Natural killer cell treated with Interleukin-12 subunit alpha and Interleukin-12 subunit beta and Interleukin-15 and Interleukin-18, amount 100 ng/mL, for 72 hours (primary cell): ENCODE data around the gene BPIFB6. TPM values are rescaled to one million over a fixed set of nuclear protein-coding genes. Genes with fewer than 3 reads are reported as not detected.
A peak's percentile ranks its signal among the peaks of the same experiment; 100 is the strongest.

Source experiments
- ATAC-seq, 2 donors: fragments of 150-1000 bp; cut with Tn5 transposase in 1 of 2; sonication (Bioruptor Pico), chemical (Tn5 transposase) in 1 of 2; 2 replicates each; pipeline ENCODE4 v1.10.0; 2021
- DNase-seq: peaks from one replicate; pipeline ENCODE4 v3.0.0; 2022; ENCODE audit warnings: low spot score
- H3K27ac Mint-ChIP-seq, 2 donors: 1 replicate in 1 of 2; 2 replicates in 1 of 2; pipeline ENCODE4 v1.8.0; 2022; ENCODE audit warnings: mixed read lengths in 2 of 2, mild to moderate bottlenecking in 1 of 2, moderate library complexity in 1 of 2
- H3K27me3 Mint-ChIP-seq, 2 donors: 1 replicate in 1 of 2; 2 replicates in 1 of 2; pipeline ENCODE4 v1.8.0; 2022; ENCODE audit warnings: mixed read lengths in 2 of 2
- H3K36me3 Mint-ChIP-seq: one replicate; pipeline ENCODE4 v1.8.0; 2022; ENCODE audit warnings: mixed read lengths
- H3K4me1 Mint-ChIP-seq, 2 donors: 1 replicate in 1 of 2; 2 replicates in 1 of 2; pipeline ENCODE4 v1.8.0; 2022; ENCODE audit warnings: low read depth in 2 of 2, mixed read lengths in 2 of 2, mild to moderate bottlenecking in 1 of 2
- H3K4me3 Mint-ChIP-seq: one replicate; pipeline ENCODE4 v1.8.0; 2022; ENCODE audit warnings: mixed read lengths
- H3K9me3 Mint-ChIP-seq: 2 replicates; pipeline ENCODE4 v1.8.0; 2022; ENCODE audit warnings: mixed read lengths
- total RNA-seq, 2 donors: library from RNA; stranded (reverse); gene quantifications; one replicate each; pipeline ENCODE4 v1.2.3, GENCODE V29; 2022

BPIFB6 gene
- total RNA-seq, 2 donors from 2014 or later = not detected

DNA sequence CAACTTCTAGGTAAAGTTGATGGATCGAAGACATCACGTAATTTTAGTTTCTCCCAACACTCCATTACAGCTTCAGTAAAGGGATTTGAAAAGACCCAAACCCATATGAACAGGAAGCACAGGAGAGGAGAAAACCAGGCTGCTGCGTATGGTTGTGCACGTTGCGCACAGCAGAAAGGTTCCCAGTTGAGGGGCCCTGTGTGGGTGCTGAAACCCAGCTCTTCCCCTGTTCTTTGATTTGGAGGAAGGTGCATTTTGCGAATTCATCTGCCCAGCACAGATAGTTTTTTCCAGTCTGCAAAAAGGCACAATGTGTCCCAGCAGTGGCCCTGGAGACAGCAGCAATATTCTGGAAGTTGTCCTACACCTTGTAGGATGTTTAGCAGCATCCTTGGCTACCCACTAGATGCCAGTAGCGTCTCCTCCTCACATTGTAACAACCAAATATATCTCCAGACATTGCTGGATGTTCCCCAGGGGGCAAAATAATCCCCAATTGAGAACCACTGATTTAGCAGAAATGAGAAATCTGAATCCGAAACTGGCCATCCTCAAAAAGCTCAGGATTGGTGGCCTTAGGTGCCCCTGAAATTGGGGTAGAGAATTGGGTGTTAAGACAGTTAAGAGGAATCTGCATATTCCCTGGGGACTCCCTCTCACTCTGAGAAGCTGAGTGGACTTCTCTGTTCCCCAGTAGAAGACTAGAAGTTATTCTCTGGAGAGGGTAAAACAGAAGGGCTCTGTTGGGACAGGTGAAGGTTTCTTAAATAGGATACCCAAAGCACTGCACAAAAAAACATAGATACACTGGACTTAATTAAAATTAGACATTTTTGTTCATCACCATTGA is 39.4 kb upstream of the BPIFB6 start:
- ATAC-seq (no peak), DNase-seq (no peak)
- Mint-ChIP-seq H3K27me3 (peaks cover 3 to 7% of the 10 kb centered on the region in 2 donors), H3K4me3 (no peak overlapping the region), H3K9me3 (no peaks in the 10 kb centered on the region), H3K27ac (no peak overlapping the region), H3K4me1 (peaks cover 4 to 6% of the 10 kb centered on the region in 2 donors), H3K36me3 (no peaks in the 10 kb centered on the region)

DNA sequence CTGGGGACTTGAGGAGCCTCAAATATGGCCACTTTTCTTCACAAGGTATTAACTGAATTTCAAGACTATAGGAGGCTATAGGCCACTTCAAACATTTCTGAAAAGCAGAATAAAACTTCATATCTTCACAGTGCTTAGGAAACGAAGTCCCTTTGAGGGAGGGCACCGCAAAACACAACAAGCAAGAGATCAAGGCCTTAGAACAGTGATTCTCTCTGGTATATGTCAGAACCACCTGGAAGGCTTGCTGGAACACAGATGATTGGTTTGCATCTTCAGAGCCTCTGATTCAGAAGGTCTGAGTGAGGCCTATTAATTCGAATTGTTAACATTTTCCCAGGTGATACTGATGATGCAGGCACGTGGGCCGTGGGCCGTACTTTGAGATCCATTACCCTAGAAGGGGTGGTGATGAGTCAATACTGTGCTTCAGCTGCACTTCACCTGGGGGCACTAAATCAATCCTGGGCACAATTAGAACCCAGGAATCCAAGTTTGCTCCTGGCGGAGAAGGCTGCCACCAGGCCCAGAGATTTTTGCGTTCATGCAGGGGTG is 37.9 kb upstream of the BPIFB6 start:
- Mint-ChIP-seq H3K27ac (no peak overlapping the region), H3K9me3 (no peaks in the 10 kb centered on the region), H3K36me3 (no peaks in the 10 kb centered on the region), H3K4me1 (peaks cover 4 to 6% of the 10 kb centered on the region in 2 donors), H3K4me3 (no peak overlapping the region), H3K27me3 (peaks cover 3 to 7% of the 10 kb centered on the region in 2 donors)
- DNase-seq = no peak
- ATAC-seq = no peak

DNA sequence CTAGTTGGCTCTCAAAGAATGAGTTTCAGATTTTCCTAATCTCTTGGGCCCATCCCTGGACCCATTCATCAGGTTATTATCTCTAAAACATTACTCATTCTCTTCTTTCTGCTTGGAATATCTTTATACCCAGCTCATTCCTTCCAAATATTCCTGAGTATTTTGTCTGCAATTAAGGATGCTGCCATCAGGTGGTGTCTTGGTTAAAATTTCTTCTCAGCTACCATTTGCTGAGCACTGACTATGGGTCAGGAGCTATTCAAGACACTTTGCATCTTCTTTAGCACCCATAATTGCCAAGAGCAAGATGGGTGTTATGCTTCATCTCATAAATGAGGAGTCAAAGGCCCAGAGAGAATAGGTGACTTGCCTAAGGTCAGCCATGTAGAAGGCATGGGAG is 35.6 kb upstream of the BPIFB6 start:
- no peak overlapping the region for H3K4me3 Mint-ChIP-seq
- no peak for DNase-seq
- H3K36me3 Mint-ChIP-seq = no peaks in the 10 kb centered on the region
- no peak for ATAC-seq
- H3K27me3 Mint-ChIP-seq = peaks cover 5 to 7% of the 10 kb centered on the region in 2 donors
- no peak overlapping the region for H3K27ac Mint-ChIP-seq
- no peaks in the 10 kb centered on the region for H3K9me3 Mint-ChIP-seq
- peaks cover 4% of the 10 kb centered on the region in 2 donors for H3K4me1 Mint-ChIP-seq

DNA sequence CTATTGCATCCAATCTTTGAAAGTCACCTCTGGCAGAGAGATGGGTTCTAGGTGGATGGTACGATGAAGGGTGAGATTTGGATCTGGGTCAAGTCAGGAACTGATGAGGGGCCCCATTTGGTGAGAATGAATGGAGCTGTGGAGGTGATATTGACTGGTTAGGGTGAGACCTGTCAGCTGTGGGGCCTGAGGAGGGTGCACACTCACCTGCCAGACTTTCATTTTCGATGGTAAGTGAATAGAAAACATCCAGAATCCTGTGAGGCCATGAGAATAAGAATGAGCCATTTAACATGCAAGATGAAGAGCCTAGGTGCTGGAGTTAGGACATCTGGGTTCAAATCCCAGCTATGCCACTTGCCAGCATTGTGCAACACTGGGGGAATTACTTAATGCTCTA is 34.0 kb upstream of the BPIFB6 start:
- DNase-seq (no peak), ATAC-seq (no peak)
- H3K4me3 Mint-ChIP-seq = no peak overlapping the region
- H3K4me1 Mint-ChIP-seq = no peaks in the 10 kb centered on the region
- H3K27ac Mint-ChIP-seq = no peak overlapping the region
- no peaks in the 10 kb centered on the region for H3K36me3 Mint-ChIP-seq
- no peaks in the 10 kb centered on the region for H3K9me3 Mint-ChIP-seq
- peaks cover 2 to 7% of the 10 kb centered on the region in 2 donors for H3K27me3 Mint-ChIP-seq

DNA sequence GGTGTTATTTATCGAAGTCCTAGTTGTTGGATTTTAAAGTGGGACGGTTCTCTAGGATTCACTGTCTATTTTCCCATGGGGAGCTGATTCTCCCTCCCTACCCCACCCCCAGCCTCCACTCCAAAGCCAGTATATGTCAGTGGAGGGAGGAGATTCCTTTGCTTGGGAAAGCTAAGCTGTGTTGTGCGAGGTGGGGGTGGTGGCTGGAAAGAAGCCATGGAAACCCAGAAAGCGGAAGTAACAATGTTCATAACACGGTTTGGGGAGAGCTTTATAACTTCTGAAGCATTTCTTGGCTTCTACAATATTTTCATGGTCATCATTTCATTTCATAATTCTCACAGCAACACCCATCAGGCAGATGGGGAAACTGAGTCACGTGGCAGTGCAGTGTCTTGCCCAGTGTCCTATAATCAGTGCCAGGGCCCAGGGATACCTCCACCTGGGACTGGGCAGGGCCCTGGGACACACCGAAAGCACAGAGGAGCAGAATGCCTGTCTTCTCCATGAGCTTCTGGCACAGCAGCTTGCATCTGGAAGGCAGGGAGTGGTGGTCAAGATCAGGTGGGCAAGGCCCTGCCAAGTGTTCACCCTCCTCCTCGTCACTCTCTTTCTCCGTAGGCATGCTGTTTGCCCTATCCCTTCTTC is 31.7 kb upstream of the BPIFB6 start:
- H3K36me3 Mint-ChIP-seq = no peaks in the 10 kb centered on the region
- H3K4me3 Mint-ChIP-seq = no peak overlapping the region
- H3K4me1 Mint-ChIP-seq = no peaks in the 10 kb centered on the region
- no peak overlapping the region for H3K27ac Mint-ChIP-seq
- no peak for DNase-seq
- no peak for ATAC-seq
- H3K9me3 Mint-ChIP-seq = no peaks in the 10 kb centered on the region
- peaks cover 2 to 7% of the 10 kb centered on the region in 2 donors for H3K27me3 Mint-ChIP-seq

DNA sequence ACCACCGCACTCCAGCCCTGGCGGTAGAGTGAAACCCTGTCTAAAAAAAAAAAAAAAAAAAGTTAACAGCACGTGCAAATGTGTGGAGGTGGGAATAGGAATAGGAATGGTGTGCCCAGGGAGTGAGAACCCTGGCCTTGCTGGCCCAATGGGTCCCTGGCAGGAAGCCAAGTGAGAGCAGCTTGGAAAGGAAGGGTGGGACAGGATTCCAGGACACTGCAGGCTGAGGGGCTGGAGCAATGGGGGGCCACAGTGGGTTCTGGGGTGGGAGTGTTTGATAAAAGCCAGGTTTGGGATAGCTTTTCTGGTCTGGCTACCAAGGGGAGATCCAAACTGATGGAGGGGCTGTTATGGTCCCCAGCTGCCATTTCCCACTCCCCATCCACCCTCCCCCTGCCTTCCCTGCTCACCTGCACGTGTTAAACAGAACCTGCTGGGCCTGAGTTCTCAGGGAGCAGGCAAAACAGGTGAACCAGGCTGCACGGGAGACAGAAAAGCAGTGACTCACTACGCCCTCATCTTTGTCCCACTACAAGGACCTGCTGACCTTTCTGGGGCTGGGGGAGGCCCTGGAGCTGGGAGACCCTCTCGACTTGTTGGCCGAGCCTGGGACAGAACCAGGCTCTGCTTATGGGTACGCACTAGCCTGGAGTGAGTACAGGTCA is 30.5 kb upstream of the BPIFB6 start:
- Mint-ChIP-seq H3K4me1 (no peaks in the 10 kb centered on the region), H3K9me3 (peaks cover 3% of the 10 kb centered on the region), H3K4me3 (no peak overlapping the region), H3K27me3 (peaks cover 2 to 7% of the 10 kb centered on the region in 2 donors), H3K36me3 (no peaks in the 10 kb centered on the region), H3K27ac (no peak overlapping the region)
- ATAC-seq (no peak), DNase-seq (no peak)

DNA sequence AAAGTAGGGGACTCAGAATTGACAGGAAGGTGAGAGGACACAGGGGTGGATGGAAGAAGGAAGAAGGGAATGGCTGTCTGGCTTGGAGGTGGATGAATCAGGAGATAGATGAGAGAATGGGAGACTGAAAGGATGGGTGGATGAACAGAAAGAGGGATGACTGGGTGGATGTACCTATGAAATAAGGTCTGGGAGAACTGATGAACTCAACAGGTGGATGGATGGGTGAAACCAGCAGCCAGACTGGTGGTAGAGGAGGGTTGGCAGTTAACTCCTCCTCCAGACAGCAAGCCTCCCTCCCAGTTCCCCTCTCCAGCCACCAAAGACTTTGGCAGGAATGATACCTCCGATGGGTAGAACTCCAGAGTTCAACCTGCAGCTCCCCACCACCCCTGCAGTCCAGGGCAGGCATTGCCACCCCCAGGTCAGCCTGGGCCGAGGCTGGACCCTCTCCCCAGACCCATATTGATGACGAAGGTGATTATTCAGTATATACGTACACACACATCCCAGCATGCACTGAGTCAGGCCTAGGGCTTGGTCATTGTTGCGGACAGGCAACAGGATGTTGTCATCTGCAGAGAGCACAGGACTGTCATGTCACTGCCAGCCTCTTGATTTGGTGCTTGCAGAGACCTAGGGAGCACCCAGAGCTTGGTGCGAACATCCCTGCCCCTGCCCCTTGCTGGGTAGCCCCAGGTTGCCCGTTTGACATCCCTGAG is 29.2 kb upstream of the BPIFB6 start:
- H3K27ac Mint-ChIP-seq = no peak overlapping the region
- H3K4me3 Mint-ChIP-seq = no peak overlapping the region
- no peaks in the 10 kb centered on the region for H3K4me1 Mint-ChIP-seq
- H3K36me3 Mint-ChIP-seq = no peaks in the 10 kb centered on the region
- H3K27me3 Mint-ChIP-seq = peaks cover 0 to 2% of the 10 kb centered on the region in 2 donors
- ATAC-seq (no peak), DNase-seq (no peak)
- peaks cover 3% of the 10 kb centered on the region for H3K9me3 Mint-ChIP-seq

DNA sequence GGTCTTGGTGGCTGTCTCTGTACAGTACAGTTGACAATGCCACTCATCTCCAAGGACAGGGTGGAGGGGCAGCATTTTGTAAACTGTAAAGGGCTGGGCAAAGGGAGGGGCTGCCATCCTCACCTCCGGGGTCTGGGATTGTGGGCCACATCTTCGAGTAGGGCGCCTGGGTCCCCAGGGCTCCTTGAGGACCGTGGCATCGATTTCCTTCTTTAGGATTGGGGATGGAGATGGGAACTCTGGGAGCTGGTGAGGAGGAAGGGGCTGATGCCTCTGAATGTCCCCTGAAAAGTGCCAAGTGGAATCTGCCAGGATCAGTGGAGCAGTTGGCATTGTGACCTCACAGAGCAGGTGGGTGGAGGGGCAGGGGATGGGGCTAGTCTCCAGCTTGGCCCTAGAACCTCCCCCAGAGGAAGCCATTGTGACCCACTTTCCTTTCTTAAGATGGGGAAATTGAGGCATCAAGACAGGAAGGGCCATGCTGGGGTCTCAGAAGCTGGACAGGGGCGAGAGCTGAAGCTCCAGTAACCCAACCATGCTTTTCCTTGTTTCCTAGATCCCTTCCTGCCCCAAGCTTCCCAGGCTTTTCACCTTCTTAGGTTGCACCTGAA is 27.2 kb upstream of the BPIFB6 start, which contains the start of gene SUN5:
TSS of gene SUN5 (minus strand) at position 293 of the 611 bp plus-strand sequence. CDS start at position 200, 93 bp downstream.
- DNase-seq = peak; percentile 38
- Mint-ChIP-seq H3K27me3 (peaks cover 0 to 2% of the 10 kb centered on the region in 2 donors), H3K4me1 (no peaks in the 10 kb centered on the region), H3K27ac (no peak within 1 kb of the TSS), H3K4me3 (no peak within 1 kb of the TSS), H3K36me3 (no peaks in the 10 kb centered on the region), H3K9me3 (peaks cover 3% of the 10 kb centered on the region)
- ATAC-seq = no peak

DNA sequence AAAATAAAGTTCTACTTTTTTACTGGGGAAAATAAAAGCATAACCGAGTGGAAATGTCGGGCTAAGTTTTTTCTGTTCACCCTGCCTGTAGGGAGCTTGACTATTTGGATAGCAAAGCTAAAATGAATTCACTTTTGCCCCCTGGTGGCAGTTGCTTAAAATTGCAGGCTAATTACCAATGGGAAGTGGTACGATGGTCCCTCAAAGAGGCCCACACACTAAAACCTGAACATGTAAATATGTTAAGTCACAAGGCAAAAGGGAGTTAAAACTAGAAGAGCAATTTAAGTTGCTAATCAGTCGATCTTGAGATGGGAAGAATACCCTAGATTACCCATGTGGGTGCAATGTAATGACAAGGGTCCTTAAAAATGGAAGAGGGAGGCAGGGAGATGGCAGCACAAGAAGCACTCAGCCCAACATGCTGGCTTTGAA is 26.3 kb upstream of the BPIFB6 start:
- Mint-ChIP-seq H3K4me3 (no peak overlapping the region), H3K9me3 (peaks cover 3% of the 10 kb centered on the region), H3K27me3 (peaks cover 0 to under 1% of the 10 kb centered on the region in 2 donors), H3K36me3 (no peaks in the 10 kb centered on the region), H3K4me1 (no peaks in the 10 kb centered on the region), H3K27ac (no peak overlapping the region)
- ATAC-seq = no peak
- no peak for DNase-seq

DNA sequence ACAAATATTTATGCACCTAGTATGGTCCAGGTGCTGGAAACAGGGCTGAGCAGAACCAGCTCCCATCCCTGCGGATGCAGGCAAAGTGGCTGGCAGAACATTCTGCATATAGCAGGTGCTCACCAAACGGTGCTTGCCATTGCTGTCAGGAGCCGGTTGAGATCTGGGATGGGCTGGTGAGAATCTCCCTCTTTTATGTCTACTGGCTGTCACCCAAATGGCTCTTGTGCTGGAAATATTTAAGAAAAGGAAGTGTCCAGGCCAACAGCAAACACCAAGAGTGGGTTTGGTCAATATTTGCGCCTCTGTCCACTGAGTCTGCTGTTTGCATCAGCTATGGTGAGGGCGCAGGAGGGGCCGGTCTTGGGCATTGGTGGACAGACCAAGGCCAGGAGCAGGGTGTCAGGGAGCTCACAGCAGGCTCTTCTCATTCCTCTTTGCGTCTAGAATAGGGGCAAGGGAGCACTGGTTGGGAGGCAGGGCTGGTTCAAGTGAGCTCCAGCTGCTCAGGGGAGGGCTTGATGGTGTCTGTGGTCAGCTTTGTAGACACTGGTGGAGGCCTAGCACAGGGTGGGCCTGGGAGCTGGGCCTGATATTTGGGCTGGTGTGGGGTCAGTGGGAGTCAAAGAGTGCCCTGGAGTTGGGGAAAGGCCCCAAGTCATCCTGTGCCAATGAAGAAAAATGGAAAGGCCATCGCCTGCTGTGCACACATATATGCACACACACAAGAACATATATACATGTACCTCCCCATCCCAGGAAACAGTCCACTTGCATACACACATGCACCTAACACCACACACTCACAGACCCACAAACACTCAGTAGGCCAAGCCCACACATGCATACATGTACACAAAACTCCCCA is 25.3 kb upstream of the BPIFB6 start:
- no peak for DNase-seq
- no peak overlapping the region for H3K27ac Mint-ChIP-seq
- no peaks in the 10 kb centered on the region for H3K27me3 Mint-ChIP-seq
- ATAC-seq = no peak
- no peaks in the 10 kb centered on the region for H3K4me1 Mint-ChIP-seq
- H3K9me3 Mint-ChIP-seq = peaks cover 3% of the 10 kb centered on the region
- no peak overlapping the region for H3K4me3 Mint-ChIP-seq
- H3K36me3 Mint-ChIP-seq = no peaks in the 10 kb centered on the region

DNA sequence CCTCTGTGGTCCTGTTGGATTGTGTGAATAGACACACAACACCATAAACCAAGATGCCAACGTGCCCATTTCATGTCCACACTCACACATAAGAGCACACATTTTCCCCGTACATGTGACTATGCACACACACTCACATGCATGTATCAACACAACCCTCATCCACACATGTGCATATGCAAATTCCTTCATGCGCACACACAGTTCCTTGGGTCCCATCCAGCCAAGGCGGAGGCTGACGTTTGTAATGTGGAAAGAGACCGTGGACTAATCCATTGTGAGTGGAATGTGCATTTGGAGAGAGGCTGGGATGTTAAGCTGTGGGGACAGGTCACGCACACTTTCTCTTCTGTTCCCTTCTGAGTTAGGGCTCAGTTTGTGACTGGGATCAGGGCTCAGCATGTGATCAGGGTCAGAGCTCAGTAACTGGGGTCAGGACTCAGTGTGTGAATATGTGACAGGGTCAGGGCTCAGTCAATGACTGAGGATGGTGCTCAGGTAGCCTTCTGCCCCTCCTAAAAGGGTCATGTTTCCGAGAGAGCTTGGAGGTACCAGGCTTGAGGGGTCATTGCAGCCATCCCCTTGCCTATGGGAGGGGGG is 24.6 kb upstream of the BPIFB6 start:
- no peaks in the 10 kb centered on the region for H3K36me3 Mint-ChIP-seq
- peaks cover 3% of the 10 kb centered on the region for H3K9me3 Mint-ChIP-seq
- DNase-seq (no peak), ATAC-seq (no peak)
- H3K4me1 Mint-ChIP-seq = no peaks in the 10 kb centered on the region
- no peaks in the 10 kb centered on the region for H3K27me3 Mint-ChIP-seq
- no peak overlapping the region for H3K27ac Mint-ChIP-seq
- no peak overlapping the region for H3K4me3 Mint-ChIP-seq
